ENCODE measurements around the gene MED13L. TPM values are rescaled to one million over a fixed set of nuclear protein-coding genes. Genes with fewer than 3 reads are reported as not detected.

The MED13L gene
- polyA plus RNA-seq, 1 of the 3 experiments (the other 2 are of a cell fraction) = 17.1 TPM

DNA sequence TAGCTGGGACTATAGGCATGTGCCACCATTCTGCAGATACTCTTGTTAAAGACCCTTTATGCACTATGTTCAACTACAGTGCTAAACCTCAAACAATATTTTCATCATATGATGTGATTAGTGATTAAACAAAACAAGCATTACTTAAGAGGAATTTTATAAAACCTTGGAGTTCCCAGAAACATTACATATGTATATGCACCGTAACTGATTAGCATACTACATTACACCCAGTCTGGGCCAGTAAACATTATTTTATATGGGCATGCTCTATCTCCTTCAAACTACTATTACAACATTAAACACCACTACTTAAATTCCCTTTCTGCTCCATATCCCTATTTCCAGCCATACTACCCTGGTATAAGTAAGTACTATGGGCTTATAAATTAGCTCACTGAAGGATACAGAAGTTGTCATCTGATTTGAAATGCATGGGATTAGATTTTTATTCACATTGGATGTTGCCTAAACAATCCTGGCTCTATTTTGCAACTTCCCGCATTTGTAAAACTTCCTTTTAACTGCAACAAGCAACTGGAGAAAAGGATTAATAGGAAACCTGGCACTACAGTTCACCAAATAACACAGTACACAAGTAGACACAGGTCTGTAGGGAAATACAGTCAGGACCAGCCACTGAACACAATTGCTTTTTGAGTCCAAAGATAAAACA is 205.8 kb downstream of the MED13L start (continued):
- TF ChIP-seq RFX5 (IDR thresholded peaks at IDR 0.05; ENCODE audit: low read length) = no peak

DNA sequence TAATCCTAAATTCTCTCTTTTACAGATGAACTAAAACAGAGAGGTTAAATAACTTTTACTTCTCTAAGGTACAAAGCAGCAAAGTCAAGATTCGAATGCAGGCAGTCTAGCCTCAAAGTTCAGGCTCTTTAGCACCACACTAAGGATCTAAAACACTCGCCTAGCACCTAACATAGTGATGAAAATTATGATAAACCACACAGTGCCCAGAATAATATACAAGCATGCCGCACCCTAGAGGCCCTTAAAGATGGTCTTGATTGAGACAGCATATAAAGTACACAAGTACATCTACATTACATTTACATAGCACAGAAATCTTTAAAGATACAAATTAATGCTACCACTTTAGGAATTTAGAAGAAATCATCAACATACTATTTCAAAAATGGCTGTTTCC is 207.0 kb downstream of the MED13L start:
- Histone ChIP-seq H3K9ac (no peak overlapping the region), H3K27me3 (ENCODE audit: insufficient read depth) (no peaks in the 10 kb centered on the region), H3K4me2 (no peak overlapping the region), H3K4me1 (ENCODE audit: control insufficient read depth in 1 of 2, insufficient read depth in 2 of 2, low read depth in 1 of 2, low read length in 1 of 2) (peaks cover 3 to 21% of the 10 kb centered on the region in 2 experiments; a peak in 3 of 4 replicates), H3K27ac (ENCODE audit: low read depth in 2 of 2, low read length in 1 of 2) (no peak overlapping the region), H3K4me3 (ENCODE audit: low read depth in 2 of 2, low read length in 1 of 2) (no peak overlapping the region), H3F3A (replicated peaks; ENCODE audit: insufficient read depth) (peaks cover 11% of the 10 kb centered on the region), H2AFZ (ENCODE audit: low read depth) (no peak overlapping the region), H3K9me3 (no peaks in the 10 kb centered on the region), H4K20me1 (ENCODE audit: insufficient read depth) (peaks cover 91% of the 10 kb centered on the region), H3K36me3 (replicated peaks in 1 of 2; ENCODE audit: control insufficient read depth in 1 of 2, insufficient read depth in 2 of 2, low read length in 1 of 2) (no peaks in the 10 kb centered on the region), H3K9me2 (no peaks in the 10 kb centered on the region), H3K79me2 (ENCODE audit: insufficient read depth) (peaks cover 96% of the 10 kb centered on the region)
- CTCF ChIA-PET = interaction anchor here (1.0 to 1.4 kb wide), 2 partner anchors 205 to 639 kb away, joined by 3 read pairs; no protein-coding TSS in a partner anchor
- no peak for TF ChIP-seq RFX5 (IDR thresholded peaks at IDR 0.05; ENCODE audit: low read length)
- TF ChIP-seq, protein P1, sequence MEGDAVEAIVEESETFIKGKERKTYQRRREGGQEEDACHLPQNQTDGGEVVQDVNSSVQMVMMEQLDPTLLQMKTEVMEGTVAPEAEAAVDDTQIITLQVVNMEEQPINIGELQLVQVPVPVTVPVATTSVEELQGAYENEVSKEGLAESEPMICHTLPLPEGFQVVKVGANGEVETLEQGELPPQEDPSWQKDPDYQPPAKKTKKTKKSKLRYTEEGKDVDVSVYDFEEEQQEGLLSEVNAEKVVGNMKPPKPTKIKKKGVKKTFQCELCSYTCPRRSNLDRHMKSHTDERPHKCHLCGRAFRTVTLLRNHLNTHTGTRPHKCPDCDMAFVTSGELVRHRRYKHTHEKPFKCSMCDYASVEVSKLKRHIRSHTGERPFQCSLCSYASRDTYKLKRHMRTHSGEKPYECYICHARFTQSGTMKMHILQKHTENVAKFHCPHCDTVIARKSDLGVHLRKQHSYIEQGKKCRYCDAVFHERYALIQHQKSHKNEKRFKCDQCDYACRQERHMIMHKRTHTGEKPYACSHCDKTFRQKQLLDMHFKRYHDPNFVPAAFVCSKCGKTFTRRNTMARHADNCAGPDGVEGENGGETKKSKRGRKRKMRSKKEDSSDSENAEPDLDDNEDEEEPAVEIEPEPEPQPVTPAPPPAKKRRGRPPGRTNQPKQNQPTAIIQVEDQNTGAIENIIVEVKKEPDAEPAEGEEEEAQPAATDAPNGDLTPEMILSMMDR (IDR thresholded peaks at IDR 0.05) = no peak
- TF ChIP-seq, protein P2, sequence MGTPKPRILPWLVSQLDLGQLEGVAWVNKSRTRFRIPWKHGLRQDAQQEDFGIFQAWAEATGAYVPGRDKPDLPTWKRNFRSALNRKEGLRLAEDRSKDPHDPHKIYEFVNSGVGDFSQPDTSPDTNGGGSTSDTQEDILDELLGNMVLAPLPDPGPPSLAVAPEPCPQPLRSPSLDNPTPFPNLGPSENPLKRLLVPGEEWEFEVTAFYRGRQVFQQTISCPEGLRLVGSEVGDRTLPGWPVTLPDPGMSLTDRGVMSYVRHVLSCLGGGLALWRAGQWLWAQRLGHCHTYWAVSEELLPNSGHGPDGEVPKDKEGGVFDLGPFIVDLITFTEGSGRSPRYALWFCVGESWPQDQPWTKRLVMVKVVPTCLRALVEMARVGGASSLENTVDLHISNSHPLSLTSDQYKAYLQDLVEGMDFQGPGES (IDR thresholded peaks at IDR 0.05; ENCODE audit: low read depth, low read length) = no peak
- TF ChIP-seq JUND (IDR thresholded peaks at IDR 0.05) = no peak
- no peak for TF ChIP-seq GATA2 (CRISPR knock-in tag; IDR thresholded peaks at IDR 0.05)
- TF ChIP-seq TCF12 (IDR thresholded peaks at IDR 0.05) = no peak
- no peak for DNase-seq
- POLR2A ChIA-PET = no interaction called here
- WGBS (ENCODE audit: low lambda C conversion rate) = 88% methylated on average over 3 of the region's 3 CpGs

DNA sequence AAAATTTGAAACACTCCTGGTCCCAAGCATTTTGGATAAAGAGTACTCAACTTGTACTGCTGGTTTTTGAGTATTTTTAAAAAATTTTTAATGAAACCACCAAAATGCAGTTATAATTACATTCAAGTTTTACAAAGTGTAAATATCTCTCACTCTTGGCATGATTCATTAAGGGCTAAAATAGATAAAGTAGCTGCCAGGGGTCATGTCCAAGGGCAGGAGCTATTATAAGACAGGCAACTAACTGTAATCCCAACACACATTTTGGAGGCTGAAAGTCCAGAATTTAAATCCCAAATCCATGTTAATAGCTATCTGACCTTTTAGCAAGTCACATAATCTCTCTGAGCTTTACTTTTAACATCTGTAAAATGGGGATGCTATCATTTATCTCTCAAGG is 207.6 kb downstream of the MED13L start:
- peaks cover 3 to 22% of the 10 kb centered on the region in 2 experiments; a peak in 3 of 4 replicates for H3K4me1 ChIP-seq (ENCODE audit: control insufficient read depth in 1 of 2, insufficient read depth in 2 of 2, low read depth in 1 of 2, low read length in 1 of 2)
- H3K4me2 ChIP-seq = no peak overlapping the region
- no peaks in the 10 kb centered on the region for H3K27me3 ChIP-seq (ENCODE audit: insufficient read depth)
- H3K36me3 ChIP-seq (replicated peaks in 1 of 2; ENCODE audit: control insufficient read depth in 1 of 2, insufficient read depth in 2 of 2, low read length in 1 of 2) = peaks cover 0 to 3% of the 10 kb centered on the region in 2 experiments
- POLR2A ChIA-PET = no interaction called here
- H3K9me3 ChIP-seq = no peaks in the 10 kb centered on the region
- peaks cover 91% of the 10 kb centered on the region for H4K20me1 ChIP-seq (ENCODE audit: insufficient read depth)
- H3K9ac ChIP-seq = no peak overlapping the region
- H2AFZ ChIP-seq (ENCODE audit: low read depth) = no peak overlapping the region
- H3K9me2 ChIP-seq = no peaks in the 10 kb centered on the region
- CTCF ChIA-PET = interaction anchor here (0.7 to 1.4 kb wide), 3 partner anchors 53 to 639 kb away, joined by 3 read pairs; no protein-coding TSS in a partner anchor
- no peak overlapping the region for H3K27ac ChIP-seq (ENCODE audit: low read depth in 2 of 2, low read length in 1 of 2)
- H3K4me3 ChIP-seq (ENCODE audit: low read depth in 2 of 2, low read length in 1 of 2) = no peak overlapping the region
- H3F3A ChIP-seq (replicated peaks; ENCODE audit: insufficient read depth) = peaks cover 11% of the 10 kb centered on the region
- peaks cover 96% of the 10 kb centered on the region for H3K79me2 ChIP-seq (ENCODE audit: insufficient read depth)
- no peak for DNase-seq
- TF ChIP-seq MXI1 (IDR thresholded peaks at IDR 0.05; ENCODE audit: low read depth, low read length) (no peak), TEAD4 (IDR thresholded peaks at IDR 0.05; ENCODE audit: borderline replicate concordance, insufficient read depth) (no peak), TCF12 (IDR thresholded peaks at IDR 0.05) (no peak), FOXM1 (IDR thresholded peaks at IDR 0.05; ENCODE audit: low read depth) (no peak), POLR2AphosphoS5 (IDR thresholded peaks at IDR 0.05; ENCODE audit: low read depth, low read length) (no peak), GABPA (IDR thresholded peaks at IDR 0.05; ENCODE audit: low read depth) (no peak), SMC3 (IDR thresholded peaks at IDR 0.05; ENCODE audit: low read depth, low read length) (no peak), ELF1 (IDR thresholded peaks at IDR 0.05) (no peak)
- TF ChIP-seq, protein P1 (IDR thresholded peaks at IDR 0.05) = no peak
- TF ChIP-seq, protein P3, sequence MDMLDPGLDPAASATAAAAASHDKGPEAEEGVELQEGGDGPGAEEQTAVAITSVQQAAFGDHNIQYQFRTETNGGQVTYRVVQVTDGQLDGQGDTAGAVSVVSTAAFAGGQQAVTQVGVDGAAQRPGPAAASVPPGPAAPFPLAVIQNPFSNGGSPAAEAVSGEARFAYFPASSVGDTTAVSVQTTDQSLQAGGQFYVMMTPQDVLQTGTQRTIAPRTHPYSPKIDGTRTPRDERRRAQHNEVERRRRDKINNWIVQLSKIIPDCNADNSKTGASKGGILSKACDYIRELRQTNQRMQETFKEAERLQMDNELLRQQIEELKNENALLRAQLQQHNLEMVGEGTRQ (IDR thresholded peaks at IDR 0.05; ENCODE audit: borderline replicate concordance, low read depth, low read length) = no peak
- TF ChIP-seq, protein P2 (IDR thresholded peaks at IDR 0.05; ENCODE audit: low read depth, low read length) = no peak
- TF ChIP-seq, protein P4, sequence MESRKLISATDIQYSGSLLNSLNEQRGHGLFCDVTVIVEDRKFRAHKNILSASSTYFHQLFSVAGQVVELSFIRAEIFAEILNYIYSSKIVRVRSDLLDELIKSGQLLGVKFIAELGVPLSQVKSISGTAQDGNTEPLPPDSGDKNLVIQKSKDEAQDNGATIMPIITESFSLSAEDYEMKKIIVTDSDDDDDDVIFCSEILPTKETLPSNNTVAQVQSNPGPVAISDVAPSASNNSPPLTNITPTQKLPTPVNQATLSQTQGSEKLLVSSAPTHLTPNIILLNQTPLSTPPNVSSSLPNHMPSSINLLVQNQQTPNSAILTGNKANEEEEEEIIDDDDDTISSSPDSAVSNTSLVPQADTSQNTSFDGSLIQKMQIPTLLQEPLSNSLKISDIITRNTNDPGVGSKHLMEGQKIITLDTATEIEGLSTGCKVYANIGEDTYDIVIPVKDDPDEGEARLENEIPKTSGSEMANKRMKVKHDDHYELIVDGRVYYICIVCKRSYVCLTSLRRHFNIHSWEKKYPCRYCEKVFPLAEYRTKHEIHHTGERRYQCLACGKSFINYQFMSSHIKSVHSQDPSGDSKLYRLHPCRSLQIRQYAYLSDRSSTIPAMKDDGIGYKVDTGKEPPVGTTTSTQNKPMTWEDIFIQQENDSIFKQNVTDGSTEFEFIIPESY (IDR thresholded peaks at IDR 0.05; ENCODE audit: borderline replicate concordance, low read depth) = no peak

All from SK-N-SH (cell line).